IMR-90 (cell line): ENCODE data around the gene CD82.

Source experiments
- CTCF ChIP-seq: conservative IDR thresholded peaks from 2 replicates; pipeline ENCODE4 v1.5.1; 2012; ENCODE audit warnings: mild to moderate bottlenecking, low read depth, low read length, improper control_type of control experiment
- MAZ ChIP-seq: IDR thresholded peaks from 2 replicates; pipeline ENCODE4 v1.6.1; 2012; ENCODE audit warnings: low read depth, mild to moderate bottlenecking, low read length, improper control_type of control experiment, moderate library complexity, borderline replicate concordance

- TF ChIP-seq CTCF (no peak), MAZ (no peak)
Observed at GRCh38 chr11:44654596-44654995, 89.1 kb downstream of the CD82 start.
